GM18870 (cell line): ENCODE results near the gene PLSCR5.
A peak's percentile ranks its signal among the peaks of the same experiment; 100 is the strongest.

ENCODE experiments used
- ATAC-seq: cut with Tn5 transposase; IDR thresholded peaks from one replicate; pipeline ENCODE4 v1.9.1; 2021; ENCODE audit warnings: moderate library complexity; ENCODE audit not compliant: unreplicated experiment

Gene PLSCR5, protein sequence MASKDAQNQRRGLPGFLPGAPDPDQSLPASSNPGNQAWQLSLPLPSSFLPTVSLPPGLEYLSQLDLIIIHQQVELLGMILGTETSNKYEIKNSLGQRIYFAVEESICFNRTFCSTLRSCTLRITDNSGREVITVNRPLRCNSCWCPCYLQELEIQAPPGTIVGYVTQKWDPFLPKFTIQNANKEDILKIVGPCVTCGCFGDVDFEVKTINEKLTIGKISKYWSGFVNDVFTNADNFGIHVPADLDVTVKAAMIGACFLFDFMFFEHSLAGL

DNA sequence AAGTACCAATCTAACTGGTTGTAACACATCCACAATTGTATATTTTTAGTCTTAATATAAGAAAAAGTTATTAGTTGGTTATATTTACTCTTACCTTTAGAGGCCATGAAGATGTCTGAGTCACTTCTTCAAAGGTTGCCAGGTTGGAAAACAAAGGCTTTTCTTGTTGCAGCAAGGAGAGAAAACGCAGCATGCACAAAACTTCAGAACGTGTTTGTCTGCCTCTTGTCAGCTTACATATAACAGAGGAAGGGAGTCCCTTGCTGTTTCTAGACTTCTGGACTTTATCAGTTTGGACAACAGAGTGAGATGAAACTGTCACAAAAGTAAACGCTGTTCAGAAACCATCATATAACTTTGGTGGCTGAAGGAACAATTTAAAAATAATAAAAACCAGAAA is at the start of gene PLSCR5:
TSS of gene PLSCR5 (minus strand) at position 241 of the 400 bp plus-strand sequence. CDS start at position 107, 134 bp downstream.
- no peak for ATAC-seq

DNA sequence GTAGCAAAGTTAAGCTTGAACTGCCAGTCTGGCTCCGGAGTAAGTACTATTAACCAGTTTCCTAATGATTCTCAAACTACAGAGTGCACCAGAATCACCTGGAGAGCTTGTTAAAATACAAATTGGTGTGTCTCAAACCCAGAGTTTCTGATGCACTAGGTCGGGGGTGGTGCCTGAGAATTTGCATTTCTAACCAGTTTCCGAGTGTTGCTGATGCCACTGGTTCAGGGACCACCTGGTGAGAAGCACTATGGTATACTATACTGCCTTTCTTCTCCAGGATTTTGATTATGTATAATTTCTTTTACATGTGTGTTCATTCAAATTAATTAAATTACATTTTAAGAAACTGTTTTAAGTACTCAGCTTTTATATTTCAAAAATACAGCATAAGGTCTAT is 48.8 kb upstream of the PLSCR5 start:
- ATAC-seq, result no peak

DNA sequence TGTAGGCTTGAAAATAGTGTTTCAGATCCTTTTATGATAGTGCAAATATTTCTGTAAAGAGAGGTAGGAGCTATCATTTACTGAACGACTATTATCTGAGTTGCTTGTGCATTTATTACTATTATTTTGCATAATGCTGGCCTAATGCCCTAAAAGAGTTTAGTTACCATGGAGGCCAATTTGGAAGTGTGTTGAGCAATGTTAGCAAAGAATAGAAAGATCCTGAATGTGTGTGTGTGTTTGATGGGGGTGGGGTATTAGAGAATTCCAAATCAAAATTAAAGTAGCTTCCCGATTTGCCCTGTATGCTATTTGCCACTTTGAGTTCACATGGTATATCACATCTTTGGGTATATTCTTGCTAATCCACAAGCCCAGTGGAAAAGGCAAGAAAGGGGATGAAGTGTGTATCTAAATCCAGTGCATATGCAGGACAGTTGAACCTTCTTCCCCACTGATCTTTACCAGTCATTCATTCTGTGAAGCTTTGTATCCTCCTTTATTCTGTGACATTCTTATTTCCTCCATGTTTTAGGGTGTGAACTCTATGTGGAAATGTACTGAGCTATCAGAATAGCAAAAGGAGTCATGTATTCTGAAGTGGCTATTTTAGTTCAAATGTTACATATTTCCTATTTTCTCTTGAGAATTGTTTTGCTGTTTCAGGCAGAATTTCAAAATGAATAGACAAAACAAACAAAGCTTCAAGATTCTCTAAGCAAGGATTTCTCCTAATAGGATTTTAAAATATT is 45.7 kb upstream of the PLSCR5 start:
- ATAC-seq, result no peak

DNA sequence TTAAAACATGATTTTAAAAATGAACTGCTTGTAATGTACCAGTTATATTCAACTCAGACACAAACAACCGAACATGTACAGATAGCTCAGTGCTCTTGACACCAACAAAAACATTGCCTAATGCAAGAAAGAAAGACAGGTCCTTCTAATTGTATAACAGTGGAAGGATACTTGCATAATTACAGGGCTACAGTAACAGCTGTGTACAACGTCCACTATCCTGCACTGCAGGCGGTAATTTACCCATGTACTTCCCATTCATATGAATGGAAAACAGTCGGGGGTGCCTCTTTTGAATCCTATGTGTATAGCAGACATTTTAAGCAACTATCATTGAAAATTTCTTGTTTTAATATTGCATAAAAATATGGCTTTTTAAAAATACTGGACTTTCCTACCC is 41.1 kb upstream of the PLSCR5 start:
- no peak for ATAC-seq

DNA sequence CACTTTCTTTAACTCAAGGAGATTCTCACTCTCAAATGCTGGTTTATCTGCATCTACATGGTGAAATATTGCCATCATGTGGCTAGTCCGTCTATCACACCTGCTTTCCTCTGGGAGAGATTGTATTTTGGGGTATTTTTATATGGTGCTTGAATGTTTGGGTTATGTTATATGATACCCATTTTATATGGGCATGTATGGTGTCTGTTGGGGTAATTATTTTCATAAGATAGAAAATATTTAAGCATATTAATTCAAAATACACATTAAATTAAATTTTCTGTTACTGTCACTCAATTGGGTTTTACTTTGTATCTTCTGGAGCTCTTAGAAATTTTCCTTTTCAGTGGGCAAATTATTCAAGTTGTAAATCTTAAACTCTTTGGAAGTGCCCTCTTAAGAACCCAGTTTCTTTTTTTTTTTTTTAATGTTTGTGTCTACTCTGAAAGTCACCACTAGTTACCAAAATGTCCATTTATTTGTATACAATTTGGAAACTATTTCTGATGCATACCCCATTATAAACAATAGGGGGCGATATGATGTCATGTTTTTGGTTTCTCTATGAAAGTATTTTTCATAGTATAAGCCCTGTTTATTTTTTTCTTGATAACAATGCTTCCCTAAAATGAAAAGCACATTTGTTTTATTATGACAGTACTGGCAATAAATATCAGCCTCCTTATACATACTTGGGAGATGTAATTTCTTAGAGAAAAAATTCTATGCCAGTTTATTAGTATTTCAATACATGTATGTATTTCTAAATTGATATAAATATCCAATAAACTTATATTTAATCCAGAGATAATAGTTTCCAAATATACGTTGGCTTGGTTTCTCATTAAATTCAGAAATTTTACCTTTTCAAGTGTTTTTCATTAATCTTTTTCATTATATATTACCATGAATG is 36.1 kb upstream of the PLSCR5 start:
- ATAC-seq, result peak; percentile 79

DNA sequence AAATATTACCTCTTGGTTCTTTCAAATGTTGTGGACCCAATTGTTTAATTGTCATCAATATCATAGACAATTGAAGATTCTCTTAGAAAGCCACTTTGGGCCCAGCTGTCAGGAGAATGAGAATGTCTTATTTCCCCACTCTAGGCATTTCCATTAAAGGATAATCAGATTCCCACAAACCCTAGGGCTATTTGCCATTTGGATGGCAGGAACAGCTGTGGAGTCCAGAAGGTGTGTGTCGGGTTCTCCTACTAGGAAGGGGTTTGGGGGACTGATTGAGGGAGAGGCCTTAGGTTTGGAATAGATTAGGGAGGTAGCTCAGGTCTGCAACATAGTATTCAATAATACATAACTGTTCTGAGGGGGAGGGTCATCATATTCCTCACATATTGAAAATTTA is 35.2 kb upstream of the PLSCR5 start:
- ATAC-seq, result no peak

DNA sequence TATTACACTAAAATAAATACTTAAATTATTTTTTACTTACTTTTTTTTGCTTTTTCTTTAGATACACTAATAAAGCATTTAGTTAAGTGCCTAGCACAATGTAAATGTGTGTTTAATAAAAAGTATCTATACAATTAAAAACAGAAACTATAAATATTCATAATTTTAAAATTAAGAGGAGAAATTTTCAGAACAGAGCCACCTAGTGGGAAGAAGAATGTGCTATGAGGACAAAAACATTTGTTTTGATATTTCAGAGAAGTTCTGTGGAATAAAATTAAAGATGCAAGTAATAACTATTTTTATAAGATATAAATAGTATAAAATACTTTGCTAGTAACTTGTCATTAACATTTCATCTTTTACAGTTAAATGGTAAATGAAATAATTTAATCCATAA is 33.6 kb upstream of the PLSCR5 start:
- no peak for ATAC-seq

DNA sequence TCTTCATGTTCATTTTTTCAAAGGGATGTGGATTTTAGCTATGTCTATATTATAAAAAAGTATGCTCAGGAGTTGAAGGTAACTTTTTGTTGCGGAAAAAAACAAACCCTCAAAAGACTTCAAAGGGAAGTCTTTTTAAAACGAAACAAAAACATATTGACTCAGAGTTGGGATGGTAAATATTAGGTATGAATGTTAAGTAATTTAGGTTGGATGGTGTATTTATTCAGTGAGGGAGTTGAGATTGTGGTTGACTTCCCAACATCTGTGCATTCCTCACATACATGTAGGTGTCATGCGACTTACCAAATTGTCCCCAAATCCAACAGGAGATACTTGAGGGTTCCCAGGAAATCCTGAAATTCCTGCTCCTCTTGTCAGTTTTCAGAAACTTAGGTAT is 32.7 kb upstream of the PLSCR5 start:
- no peak for ATAC-seq

DNA sequence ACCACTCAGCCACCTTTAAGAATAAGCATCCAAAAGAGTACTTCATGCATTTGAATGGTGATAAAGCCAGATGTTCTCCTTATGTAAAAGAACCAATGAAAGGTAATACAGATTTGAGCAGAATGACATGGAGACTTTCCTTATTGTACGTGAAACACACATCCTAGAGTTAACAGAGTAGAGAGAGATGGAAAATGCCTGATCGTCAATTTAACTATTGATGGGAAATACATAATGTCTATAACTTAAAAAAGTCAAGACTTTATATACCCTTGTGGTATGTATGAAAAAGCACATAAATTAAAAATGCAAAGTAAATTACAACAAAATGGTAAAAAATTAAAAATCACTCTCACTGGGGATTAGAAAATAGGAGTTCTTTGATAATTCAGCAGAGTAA is 31.7 kb upstream of the PLSCR5 start:
- no peak for ATAC-seq

DNA sequence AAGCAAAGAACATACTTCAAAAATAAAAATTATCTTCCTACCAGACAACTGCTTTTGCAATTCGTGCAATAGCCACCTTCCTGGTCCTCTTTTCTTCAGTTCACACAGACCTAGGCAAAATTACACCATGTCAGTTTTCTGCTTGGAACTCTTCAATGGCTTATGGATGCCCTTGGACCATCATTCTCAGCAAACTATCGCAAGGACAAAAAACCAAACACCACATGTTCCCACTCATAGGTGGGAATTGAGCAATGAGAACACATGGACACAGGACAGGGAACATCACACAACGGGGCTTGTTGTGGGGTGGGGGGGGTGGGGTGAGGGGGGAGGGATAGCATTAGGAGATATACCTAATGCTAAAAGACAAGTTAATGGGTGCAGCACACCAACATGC is 29.2 kb upstream of the PLSCR5 start:
- no peak for ATAC-seq

DNA sequence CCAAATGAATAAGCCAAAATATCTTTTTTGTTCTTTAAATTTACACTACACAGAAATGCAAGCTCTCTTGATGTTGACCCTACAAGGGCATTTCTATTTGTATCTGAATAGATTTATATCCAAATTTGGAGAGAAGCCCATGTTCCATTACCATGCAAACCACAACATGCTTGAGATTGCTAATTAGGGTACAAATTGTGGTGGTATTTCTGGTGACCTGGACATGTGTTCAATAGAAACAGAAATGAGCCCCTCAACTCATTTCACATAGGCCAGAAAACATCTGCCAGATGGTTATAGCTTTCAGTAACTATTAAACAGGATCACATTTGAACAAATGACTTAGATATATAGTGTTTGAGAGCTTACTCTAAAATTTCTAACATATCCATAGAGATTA is 23.5 kb upstream of the PLSCR5 start:
- ATAC-seq, result no peak

DNA sequence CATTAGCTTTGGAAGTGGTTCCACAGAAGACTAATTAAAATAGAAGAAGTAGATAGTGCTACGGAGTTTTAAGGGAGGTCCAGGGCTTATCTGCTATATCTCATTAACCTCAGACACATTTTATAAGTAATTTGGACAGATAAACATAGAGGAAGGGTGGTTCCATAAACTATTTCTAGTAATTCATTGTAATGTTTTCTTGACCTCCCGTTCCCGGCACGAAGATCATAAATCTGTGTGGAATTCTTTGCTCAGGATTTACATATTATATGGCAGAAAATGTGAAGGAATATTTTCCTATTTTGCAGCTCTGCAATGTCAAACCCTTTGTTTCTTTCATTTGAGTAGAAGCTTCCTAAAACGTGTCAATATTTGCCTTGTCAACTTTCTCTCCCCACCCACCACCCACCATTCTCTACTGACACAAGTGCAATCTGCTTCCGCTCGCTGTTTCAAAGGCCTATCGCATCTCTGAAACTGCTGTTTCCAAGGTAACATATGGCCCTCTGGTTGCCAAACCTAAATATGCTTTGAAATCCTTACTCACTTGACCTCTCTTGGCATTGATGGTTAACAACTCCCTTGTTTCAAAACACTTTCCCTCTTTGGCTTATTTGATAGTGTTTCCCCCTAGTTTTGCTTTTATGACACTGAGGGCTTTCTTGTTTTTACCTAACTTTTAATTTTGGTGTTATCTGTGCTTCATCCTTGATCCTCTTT is 21.4 kb upstream of the PLSCR5 start:
- no peak for ATAC-seq

DNA sequence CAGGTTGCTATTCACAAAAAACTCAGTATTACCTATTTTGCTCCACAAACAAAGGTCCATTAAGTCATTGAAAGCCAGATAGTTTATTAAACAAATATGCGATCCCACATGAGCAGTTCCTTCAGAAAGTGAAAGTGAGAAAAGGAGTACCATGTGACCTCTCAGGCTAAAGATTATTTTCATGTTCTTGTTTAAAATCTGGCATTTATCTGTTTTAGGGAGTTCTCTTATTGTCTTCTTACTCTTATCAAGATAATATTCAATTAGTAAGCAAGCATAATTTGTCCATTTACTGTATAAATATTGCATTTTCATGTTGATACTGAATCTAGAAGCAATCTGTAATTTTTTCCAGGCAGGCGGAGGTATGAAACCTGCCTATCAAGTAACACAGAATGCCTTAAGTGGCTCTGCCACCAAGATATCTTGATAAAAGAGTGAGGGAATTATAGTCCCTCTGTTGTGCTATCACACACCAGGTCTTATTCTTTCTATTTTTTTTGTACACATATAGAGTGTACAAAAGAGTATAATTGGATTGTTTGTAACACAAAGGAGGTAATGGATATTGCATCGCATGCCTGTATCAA is 20.1 kb upstream of the PLSCR5 start:
- peak; percentile 85 for ATAC-seq

DNA sequence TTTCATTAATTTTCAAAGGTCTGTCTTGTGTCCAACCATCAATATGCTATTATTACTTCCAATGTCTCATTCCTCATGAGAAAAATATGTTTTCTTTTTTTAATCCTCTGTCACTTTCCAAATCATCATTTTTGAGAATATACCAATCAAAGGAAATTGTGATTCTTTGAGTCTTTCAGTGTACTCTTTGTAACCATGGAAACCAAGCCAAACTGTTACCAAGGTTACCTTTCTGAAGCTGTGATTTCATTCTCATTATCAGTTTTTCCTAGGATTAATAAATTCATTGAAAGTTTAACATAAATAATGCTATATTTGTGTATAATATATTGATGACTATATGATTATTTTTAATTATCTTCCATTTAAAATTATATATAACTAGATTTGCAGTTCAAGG is 16.6 kb upstream of the PLSCR5 start:
- ATAC-seq, result no peak

DNA sequence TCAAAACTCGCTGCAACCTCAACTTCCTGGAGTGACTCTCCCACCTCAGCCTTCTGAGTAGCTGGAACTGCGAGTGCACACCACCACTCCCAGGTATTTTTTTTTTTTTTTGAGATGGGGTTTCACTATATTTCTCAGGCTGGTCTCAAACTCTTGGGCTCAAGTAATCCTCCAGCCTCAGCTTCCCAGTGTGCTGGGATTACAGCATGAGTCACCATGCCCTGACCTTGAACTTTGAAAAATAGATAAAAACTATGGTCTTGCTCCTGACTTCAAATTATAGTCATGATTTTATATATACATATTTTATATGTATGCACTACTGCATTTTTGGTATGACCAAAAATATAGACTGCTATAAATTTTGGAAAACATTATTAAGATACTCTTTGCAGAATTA is 6.9 kb upstream of the PLSCR5 start:
- no peak for ATAC-seq

DNA sequence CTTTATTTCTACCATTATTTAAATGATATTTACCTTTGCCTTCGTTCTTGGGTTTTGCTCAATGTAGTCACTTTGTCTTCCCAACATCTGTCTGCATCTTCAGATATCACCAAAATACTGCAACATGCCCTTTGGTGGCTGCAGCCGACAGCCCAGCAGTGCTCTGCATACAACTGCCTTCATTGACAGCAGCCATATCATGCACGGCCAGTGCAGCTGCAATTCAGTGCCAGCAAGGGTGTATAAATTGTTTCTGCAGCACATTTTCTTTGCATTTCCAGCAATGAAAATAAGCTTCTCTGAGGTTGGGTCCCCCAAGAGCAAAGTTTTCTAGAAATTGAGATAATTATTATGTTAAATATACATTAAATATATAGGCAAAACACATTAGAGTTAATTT is 6.0 kb upstream of the PLSCR5 start:
- no peak for ATAC-seq

DNA sequence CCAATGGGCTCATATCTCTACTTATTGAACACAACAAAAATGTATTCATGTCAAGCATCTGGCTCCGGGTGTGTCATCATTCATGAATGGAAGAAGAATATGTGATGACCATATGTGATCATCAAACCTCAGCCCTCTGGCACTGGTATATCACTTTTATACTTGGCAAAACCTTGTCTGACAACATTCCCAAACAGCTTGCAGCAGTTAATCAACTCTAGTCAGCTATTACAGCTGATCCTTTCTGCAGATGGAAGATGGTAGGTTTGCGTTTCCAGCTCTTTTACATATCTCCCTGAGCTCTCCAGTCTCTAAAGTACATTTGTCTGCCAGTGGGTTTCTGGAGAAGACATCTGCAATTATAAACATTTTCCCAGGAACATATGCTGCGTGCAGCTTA is 6.6 kb downstream of the PLSCR5 start:
- ATAC-seq, result no peak

DNA sequence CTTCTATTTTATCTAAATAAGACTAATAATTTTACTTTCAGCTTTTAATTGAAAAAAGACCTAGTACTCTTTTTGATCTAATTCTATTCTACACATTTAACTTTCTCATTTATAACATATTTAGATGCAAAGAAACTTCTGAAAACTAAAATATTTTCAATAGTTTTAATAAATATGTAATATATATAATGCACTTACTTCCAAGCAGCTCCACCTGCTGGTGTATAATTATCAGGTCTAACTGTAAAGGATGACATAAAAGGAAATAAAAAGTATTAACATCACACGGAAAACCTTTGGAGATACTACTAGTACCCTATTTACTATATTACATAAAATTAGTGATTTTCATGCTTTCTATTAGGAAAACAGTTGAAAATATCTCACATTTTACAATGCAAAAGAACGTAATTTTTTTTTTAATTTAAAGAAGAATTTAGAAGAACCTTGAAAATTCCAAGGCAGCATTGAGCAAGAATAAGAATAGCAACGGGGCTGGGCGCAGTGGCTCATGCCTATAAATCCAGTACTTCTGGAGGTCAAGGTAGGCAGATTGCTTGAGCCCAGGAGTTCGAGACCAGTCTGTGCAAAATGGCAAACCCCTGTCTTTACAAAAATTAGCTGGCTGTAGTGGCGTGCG is 10.2 kb downstream of the PLSCR5 start:
- no peak for ATAC-seq

DNA sequence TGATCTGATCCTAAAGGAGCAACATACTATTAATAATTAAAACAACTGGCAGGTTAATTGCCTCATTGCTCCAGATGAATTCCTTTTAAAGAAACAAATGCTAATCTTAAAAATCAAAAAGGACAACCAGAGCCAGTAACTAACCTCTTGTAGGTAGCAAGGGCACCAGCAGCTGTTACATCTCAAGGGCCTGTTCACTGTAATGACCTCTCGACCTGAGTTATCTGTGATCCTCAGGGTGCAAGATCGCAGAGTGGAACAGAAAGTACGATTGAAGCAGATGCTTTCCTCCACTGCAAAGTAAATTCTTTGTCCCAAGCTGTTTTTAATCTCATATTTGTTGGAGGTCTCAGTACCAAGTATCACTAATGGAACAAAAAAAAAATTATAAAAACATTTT is 11.4 kb downstream of the PLSCR5 start:
- ATAC-seq, result no peak

DNA sequence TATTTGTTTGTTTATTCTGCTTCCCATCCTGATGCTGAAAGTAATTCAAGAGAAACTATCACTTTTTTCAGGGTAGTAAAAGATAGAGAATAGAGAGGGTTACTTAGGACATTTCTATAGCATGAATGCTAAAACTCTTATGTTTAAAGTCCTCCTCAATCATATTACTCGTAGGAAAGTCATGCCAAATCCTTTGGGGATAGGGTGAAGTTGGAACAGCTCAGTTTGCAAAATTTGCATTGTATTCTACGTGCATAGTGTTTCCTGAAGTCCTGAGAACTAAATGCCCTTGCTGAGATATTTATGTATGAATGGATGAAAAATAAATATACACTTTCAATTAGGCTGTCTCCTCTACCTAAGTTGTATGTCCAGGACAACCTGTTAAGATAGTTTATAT is 14.6 kb downstream of the PLSCR5 start:
- no peak for ATAC-seq
